Fibroblast of skin of right biceps (primary cell): ENCODE results near the gene NUP62CL.
"Not testable (repeated sequence)": the region's sequence is repeated elsewhere in the genome, so short reads cannot be mapped to it uniquely, and the experiment has no call there.

Experiments used
- DNase-seq: peaks from one replicate; pipeline ENCODE4 v3.0.0-alpha.2; 2013

NUP62CL gene, protein sequence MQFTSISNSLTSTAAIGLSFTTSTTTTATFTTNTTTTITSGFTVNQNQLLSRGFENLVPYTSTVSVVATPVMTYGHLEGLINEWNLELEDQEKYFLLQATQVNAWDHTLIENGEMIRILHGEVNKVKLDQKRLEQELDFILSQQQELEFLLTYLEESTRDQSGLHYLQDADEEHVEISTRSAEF

DNA sequence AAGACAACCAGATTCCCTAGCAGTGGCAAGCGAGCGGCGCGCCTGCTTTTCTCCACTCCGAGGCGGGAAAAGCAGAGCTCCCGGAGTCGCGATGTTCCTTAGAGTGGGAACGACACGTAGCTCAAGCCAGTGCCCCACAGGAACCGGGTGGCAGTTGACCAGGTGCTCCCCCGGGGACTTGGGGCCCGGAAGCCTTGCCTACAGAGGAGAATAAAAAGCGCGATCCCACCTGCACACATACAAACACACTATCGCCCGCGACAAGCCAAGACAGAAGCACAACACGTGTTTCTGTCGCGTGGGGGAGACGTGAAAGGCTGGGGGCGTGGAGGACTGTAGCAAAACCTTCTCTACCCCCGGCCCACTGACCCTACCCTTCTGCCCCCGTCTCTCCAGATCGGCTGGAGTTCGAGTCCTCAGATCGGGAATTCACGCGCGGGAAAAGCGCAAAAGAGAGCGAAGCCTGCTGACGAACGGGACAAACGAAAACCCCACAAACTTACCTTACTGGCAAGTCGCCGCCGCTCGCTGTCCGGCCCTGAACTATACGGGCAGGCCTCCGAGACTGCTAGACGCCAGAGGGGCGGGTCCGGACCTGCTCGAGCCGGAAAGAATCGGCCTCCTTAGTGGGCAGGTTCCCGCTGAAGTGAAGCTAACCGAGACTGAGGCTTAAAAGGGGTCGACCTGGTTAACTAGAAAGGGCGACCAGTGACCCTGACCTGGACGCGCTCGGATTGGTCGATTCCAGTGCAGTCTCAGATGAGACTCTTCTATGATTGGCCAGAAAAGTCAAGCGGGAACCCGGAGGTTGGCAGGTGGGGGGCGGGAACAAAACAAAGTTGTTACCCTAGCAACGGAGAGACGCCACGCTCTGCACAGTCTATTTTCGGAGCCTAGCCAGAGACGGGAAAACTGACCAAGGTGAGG is at the start of gene NUP62CL, which contains the start of gene DNAAF6:
NUP62CL (minus strand) TSS at position 664 of the 927 bp plus-strand sequence. CDS start 31,287 bp downstream, outside the sequence.
DNAAF6 (plus strand) TSS at position 842 of the 927 bp plus-strand sequence. CDS start 6,265 bp downstream, outside the sequence.
- peak; percentile 31 for DNase-seq

DNA sequence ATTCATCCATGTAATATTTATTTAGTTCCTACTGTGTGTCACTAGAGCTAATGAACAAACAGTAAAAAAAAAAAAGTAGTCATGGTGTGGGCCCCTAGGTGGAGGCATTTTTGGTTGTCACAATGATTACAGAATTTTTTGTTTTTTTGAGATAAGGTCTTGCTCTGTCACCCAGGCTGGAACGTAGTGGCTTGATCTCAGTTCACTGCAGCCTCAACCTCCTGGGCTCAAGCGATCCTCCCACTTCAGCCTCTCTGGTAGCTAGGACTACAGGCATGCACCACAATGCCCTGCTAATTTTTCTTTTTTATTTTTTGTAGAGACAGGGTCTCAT is 22.2 kb upstream of the NUP62CL start:
- DNase-seq, result no peak

DNA sequence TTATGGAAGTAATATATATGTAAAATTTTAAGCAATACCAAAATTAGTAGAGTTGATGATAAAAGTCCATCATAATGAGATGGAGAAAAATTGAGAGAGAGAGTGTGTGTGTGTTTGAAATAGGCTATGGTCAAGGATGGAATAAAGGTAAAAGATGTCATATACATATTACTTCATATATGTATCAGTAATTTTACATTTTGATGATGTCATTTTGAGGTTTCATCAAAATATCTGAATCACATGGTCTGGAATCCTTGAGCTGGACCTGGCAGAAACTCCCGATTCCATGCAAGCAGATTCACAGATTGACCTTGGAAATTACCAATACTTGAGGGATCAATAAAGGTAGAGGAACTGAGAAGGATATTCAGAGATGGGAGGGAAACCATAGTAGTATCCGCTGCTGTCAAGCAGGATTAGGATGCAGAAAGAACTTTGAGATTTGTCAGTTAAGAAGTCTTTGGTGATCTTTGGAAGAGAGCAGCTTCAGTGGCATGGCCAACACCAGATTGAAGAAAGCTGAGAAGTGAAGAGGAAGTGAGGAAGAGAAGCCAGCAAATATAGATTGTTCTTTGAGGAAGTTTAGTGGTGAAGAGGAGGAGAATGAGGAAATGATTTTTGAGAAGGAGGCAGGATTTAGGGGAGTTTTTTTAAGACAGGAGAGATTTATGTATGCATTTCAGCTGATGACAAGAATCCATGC is 21.7 kb upstream of the NUP62CL start:
- DNase-seq, result no peak

DNA sequence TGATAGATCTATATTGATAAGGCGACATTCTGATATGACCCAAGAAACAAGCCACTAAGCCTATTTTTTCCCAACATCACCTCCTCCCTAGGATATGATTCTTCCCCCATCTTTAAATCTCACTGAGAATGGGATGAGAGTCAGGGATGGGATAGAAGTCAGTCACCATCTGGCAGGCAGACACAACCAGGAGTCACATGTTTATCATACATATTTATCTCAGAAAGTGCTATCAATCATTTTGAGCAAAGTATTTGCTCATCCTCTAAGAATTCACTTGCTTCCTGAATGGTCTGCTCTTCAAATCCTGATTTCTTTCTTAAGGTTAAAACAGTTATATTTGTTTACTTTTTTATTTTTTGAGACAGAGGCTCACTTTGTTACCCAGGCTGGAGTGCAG is 20.5 kb upstream of the NUP62CL start:
- peak; percentile 2 for DNase-seq

DNA sequence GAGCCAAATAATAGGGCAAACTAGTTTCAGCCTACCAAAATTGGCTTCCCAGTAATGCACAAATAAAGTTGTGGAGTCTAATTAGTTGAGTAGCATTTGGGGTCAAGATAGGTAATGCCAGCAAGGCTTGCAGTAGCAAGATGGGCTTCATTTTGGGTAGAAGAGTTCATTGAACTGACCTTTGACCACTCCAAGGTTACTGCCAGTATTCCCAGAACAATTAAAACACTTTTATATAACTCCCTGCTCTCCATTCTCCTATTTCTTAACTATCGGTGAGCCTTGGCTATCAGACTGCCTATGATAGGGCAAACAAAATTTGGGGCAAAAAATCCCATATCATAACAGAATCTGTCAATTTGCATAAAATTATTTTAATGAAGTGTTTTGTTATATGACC is 7.2 kb upstream of the NUP62CL start:
- DNase-seq, result no peak

DNA sequence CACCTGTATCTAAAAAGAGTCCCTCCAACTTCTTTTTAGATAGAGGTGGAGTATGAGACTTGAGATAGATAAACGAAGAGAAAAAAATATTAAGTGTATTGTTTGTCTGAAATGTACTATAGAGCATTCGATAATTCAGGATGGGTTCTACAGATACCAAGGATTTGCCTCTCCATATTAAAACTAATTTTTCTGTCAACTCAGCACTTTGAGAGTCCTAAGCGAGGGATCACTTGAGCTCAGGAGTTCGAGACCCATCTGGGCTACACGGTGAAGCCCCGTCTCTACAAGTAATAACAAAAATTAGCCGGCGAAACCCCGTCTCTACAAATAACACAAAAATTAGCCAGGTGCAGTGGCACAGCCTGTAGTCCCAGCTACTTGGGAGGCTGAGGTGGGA is 1.7 kb upstream of the NUP62CL start:
- DNase-seq, result no peak

DNA sequence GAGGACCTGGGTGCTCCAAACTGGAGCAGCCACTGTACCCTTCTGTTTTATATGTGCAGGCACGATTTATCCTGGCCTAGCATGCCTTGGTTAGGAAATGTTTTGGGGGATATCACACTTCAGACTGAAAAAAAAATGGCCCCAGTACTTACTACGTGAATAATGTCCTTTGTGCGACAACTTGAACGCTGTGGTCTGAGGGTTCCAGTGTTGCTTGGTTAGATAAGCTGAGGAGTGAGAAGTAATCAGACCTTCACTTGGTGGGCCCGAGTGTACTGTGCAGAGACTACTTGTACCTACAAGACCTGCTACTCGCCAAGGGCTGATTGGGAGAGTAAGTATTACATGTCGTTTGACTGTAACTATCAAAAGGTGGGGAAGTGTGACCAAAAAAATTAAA is 856 bp upstream of the NUP62CL start:
- no peak for DNase-seq

DNA sequence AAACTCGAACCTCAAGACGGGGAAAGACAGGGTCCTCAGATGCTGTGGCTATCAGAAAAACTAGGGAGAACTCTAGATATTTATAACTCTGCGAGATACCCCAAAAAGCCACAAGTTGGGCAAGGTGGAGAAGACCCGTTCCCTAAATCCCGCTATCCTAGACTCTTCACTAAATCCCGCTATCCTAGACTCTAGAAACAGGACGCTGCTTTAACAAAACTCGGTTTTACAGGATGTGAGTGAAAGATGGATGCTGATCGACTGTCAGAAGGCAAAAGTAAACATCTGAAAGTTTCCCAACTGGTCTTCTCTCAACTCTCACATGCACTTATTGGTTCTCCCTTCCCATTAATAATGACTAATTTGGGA is 448 bp upstream of the NUP62CL start:
- no peak for DNase-seq

DNA sequence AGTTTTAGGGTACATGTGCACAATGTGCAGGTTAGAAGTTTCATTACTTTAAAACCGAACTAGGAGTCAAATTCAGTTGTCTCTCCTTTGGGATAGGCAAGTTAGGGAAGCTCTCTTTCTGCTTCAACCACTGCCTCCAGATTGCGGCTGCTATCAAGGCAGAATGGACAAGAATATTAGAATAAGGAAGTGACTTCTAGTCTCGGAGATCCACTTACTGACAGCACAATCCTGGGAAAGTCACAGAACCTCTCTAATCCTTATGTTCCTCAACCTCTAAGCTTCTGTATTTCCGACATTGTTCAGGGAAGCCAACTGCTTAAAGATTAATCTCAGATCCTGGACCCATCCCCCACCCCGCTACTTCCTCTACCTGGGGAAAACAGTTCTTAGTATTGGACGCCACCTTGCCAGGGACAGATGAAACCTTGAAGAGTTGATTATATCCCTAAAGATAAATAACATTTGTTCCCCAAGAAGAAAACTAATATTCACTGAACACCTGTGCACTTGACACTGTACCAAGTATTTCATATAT is 2.1 kb downstream of the NUP62CL start:
- no peak for DNase-seq

DNA sequence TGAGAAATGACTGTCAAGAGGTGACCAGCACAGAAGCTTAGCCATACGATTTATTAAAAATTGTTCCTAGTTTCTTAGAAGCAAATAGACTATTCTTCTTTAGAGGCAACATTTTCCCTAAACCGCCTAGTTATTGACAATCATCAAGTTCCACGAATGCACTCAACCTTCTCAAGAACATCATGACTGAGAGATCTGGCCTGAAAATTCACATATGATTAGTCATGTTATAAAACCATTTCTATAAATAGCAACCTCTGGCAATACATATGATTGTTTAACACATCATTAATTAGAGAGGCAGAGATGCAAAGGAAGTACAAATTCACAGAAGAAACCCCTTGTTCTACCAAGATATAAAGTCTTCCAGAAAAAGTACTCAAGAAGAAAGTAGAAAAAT is 6.7 kb downstream of the NUP62CL start:
- DNase-seq, result no peak

DNA sequence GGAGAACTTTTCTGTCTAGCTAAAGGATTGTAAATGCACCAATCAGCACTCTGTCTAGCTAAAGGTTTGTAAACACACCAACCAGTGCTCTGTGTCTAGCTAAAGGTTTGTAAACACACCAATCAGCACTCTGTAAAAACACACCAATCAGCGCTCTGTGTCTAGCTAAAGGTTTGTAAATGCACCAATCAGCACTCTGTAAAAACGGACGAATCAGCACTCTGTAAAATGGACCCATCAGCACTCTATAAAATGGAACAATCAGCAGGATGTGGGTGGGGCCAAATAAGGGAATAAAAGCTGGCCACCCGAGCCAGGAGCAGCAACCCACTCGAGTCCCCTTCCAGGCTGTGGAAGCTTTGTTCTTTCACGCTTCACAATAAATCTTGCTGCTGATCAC is 8.2 kb downstream of the NUP62CL start:
- not testable (repeated sequence) for DNase-seq

DNA sequence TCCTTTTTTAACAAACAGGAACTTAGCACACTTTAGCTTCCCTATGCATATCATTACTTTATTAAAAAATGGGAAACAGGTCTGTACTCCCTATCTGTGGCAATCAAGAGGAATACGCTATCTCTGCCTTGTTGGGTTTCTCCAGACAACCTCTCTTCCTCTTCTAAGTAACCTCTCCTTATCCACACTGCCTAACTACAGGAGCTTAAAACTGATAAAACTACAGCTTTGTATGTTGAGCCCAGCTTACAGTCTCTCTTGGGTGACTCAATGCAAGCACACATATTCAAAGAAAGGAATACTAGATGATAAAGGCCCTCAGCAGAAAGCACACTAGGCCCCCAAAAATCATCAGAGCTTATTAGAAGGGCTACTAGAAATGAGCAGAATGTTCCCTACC is 8.9 kb downstream of the NUP62CL start:
- DNase-seq, result no peak

DNA sequence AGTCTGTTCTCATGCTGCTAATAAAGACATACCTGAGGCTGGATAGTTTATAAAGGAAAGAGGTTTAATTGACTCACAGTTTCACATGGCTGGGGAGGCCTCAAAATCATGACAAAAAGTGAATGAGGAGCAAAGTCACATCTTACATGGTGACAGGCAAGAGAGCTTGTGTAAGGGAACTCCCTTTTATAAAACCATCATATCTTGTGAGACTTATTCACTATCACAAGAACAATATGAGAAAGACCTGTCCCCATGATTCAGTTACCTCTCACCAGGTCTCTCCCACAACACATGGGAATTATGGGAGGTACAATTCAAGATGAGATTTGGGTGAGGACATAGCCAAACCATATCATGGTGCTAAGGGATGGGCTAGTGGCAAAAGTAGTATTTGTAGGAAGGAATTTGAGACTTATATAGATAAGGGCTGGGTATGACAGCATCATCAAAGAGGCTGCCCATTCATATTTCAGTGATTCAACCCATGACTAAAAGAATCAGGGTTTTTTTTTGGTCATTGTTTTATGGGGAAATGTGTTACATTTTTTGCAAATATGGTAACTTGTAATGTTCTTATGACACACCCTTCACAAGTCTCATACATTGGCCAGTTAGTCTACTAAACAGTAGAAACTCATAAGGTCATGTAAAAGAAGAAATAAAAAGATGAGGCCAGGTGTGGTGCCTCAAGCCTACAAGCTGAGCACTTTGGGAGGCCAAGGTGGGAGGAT is 34.7 kb downstream of the NUP62CL start:
- no peak for DNase-seq

DNA sequence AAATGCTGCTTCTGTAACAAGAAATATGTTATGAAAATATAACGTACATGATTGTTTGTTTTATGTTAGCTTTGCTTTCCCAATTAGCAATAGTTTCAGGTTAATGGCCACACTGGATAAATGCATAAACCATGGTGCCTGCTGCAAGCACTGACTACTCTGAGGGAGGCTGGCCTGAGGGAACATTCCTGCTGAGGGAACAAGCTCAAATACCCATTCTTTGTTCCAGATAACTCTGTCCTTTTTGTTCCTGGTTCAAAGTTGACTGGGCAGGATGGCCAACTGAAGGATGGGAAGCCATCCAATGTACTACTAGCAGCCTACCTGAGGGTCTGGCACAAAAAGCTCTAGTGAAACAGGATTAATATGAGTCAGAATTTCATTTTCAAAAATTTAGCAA is 37.5 kb downstream of the NUP62CL start:
- DNase-seq, result no peak

DNA sequence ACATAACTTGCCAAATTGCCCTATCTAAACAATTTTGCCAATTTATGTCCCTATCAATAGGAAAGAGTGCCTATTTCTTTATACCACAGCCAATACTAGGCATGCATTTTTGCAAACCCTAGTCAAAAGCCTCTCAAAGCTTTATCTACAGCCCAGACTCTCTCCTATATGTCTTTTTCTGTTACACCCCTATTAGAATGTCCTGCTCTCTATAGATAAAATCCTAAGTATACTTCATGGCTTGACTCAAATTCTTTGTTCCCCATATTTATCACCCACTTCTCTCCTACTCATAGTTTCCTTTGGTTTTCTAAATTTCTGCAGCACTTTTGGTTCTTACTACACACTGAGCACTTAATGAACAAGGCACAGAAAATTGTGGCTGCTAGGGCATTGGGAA is 38.0 kb downstream of the NUP62CL start:
- no peak for DNase-seq

DNA sequence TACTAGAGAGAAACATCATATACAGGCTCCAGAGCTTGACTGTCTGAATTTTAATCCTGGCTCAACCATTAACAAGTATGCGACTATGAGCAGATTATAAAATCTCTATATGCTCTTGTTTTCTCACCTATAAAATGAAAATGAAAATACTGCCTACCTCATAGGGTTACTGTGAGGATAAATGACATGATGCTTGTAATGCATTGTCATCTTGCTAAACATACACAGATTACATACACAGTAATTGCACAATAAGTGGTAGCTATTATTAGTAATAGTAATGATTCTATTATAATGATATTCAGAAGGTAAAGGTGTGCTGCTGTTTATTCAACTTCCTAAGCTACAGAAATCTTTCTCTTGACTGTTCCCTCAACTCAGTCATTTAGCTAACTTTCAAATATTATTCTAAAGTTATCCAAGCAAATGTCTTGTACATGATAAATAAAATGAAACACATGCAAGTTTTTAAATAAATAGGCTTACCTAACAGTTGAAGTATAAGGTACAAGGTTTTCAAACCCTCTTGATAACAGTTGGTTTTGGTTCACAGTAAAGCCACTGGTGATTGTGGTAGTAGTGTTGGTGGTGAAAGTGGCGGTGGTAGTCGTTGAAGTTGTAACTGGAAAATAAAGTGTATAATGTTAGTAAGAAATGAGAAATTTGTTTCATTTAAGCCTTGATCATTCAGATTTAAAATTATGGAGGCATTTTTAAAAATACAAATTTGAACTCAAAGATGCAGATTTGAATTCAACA is 38.9 kb downstream of the NUP62CL start:
- DNase-seq, result no peak

DNA sequence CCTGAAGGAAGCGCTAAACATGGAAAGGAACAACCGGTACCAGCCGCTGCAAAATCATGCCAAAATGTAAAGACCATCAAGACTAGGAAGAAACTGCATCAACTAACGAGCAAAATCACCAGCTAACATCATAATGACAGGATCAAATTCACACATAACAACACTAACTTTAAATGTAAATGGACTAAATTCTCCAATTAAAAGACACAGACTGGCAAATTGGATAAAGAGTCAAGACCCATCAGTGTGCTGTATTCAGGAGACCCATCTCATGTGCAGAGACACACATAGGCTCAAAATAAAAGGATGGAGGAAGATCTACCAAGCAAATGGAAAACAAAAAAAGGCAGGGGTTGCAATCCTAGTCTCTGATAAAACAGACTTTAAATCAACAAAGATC is 48.6 kb downstream of the NUP62CL start:
- not testable (repeated sequence) for DNase-seq

DNA sequence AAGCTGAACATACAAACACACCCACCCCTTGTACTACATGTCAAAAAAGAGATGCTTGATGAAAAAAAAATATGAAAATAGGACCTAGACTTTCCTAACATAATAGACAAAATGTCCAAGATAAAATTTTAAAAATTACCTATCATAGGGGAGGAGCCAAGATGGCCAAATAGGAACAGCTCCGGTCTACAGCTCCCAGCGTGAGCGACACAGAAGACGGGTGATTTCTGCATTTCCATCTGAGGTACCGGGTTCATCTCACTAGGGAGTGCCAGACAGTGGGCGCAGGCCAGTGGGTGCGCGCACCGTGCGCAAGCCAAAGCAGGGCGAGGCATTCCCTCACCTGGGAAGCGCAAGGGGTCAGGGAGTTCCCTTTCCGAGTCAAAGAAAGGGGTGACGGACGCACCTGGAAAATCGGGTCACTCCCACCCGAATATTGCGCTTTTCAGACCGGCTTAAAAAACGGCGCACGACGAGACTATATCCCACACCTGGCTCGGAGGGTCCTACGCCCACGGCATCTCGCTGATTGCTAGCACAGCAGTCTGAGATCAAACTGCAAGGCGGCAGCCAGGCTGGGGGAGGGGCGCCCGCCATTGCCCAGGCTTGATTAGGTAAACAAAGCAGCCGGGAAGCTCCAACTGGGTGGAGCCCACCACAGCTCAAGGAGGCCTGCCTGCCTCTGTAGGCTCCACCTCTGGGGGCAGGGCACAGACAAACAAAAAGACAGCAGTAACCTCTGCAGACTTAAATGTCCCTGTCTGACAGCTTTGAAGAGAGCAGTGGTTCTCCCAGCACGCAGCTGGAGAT is 50.4 kb downstream of the NUP62CL start:
- not testable (repeated sequence) for DNase-seq

DNA sequence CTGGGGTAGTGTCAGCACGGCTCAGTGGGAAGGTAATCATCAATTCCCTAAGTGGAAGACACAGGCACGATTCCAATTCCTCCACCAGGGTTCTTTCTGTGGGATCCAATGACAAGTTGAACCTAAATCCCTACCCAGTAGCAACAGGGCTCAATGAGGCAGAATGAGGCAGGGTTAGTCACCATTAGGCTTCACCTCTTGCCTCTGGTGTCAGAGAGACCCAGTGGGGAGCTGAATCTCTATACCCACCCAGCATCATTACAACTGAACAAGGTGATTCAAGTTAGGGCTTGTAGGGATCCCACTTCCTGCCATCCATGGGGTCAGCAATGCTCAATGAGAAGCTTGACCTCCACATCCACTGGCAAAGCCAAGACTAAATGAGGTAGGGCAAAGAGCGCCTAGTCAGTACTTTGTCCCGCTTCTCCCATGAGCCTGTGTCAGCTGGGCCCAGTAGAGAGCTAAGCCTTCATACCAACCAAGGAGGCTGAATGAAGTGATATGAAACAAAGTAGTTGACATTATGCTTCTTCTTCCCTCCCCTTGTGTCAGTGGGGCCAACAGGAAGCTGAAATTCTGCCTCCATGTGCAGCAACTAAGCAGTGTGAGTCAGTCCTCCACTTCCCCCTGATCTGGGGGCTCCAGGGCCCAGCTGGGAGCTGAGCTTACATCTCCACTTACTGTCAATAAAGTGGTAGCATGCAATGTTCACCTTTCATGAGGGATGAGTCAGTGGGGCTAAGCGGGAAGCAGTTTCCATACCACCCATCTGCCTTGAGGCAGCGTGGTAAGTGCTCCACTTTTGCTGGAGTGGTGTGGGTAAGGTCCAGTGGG is 51.2 kb downstream of the NUP62CL start:
- peak; percentile 22 for DNase-seq

DNA sequence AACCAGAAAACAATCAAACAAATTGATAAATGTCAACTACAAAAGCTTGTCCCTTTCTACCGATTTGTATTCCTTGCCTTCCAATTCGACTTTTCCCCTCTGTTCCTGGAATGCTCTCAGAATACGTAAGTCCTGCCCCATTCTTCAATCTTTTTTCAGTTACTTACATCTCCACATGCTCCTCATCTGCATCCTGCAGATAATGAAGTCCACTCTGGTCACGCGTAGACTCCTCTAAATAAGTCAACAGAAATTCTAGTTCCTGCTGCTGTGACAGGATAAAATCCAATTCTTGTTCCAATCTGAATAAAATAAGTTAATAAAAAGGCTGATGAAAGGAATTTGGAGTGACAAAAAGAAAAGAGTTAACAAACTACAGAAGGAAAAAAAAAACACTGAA is 53.2 kb downstream of the NUP62CL start:
- DNase-seq, result no peak
